DND-41 (cell line): ENCODE results near the gene DNAH3.

Source experiments
- ATAC-seq: fragments of 200-7000 bp; cut with Tn5 transposase; 3 replicates; pipeline ENCODE4 v1.9.1; 2021; ENCODE audit warnings: low read depth; ENCODE audit not compliant: insufficient read depth
- DNase-seq: peaks from one replicate; pipeline ENCODE4 v3.0.0-alpha.2; 2020
- H2AFZ ChIP-seq: 2 replicates; pipeline ENCODE4 v1.6.0; 2012; ENCODE audit warnings: low read depth, low read length
- H3K27ac ChIP-seq: 2 replicates; pipeline ENCODE4 v1.5.1; 2012; ENCODE audit warnings: low read length, inconsistent platforms
- H3K27me3 ChIP-seq: fragments of 200-600 bp; sonication (generic); 2 replicates; pipeline ENCODE4 v1.6.0; 2012; ENCODE audit warnings: low read length, mild to moderate bottlenecking, inconsistent platforms; ENCODE audit not compliant: insufficient read depth, poor library complexity
- H3K36me3 ChIP-seq: 2 replicates; pipeline ENCODE4 v1.5.1; 2012; ENCODE audit warnings: low read length, inconsistent platforms; ENCODE audit not compliant: insufficient read depth
- H3K4me1 ChIP-seq: 2 replicates; pipeline ENCODE4 v1.5.1; 2012; ENCODE audit warnings: mild to moderate bottlenecking, low read length; ENCODE audit not compliant: insufficient read depth
- H3K4me2 ChIP-seq: 2 replicates; pipeline ENCODE4 v1.6.0; 2012; ENCODE audit warnings: mild to moderate bottlenecking, moderate library complexity, low read length, inconsistent platforms; ENCODE audit not compliant: insufficient read depth
- H3K4me3 ChIP-seq, 2 experiments: fragments of 200-600 bp in 1 of 2; shearing (Covaris generic) in 1 of 2; 2 replicates each; pipeline ENCODE4 v1.5.1; 2012 to 2016; ENCODE audit warnings: inconsistent platforms in 2 of 2, low read length in 2 of 2, mild to moderate bottlenecking in 2 of 2, low read depth in 1 of 2, moderate library complexity in 1 of 2
- H3K79me2 ChIP-seq: 2 replicates; pipeline ENCODE4 v1.6.0; 2012; ENCODE audit warnings: low read length, inconsistent platforms; ENCODE audit not compliant: insufficient read depth
- H3K9ac ChIP-seq: 2 replicates; pipeline ENCODE4 v1.6.0; 2012; ENCODE audit warnings: low read depth, mild to moderate bottlenecking, inconsistent platforms, low read length, moderate library complexity
- H3K9me3 ChIP-seq: 2 replicates; pipeline ENCODE4 v1.5.1; 2012; ENCODE audit warnings: low read length, moderate library complexity, mild to moderate bottlenecking, inconsistent platforms; ENCODE audit not compliant: insufficient read depth, severe bottlenecking
- H4K20me1 ChIP-seq: 2 replicates; pipeline ENCODE4 v1.6.0; 2012; ENCODE audit warnings: low read length; ENCODE audit not compliant: insufficient read depth
- EZH2 ChIP-seq: IDR thresholded peaks from 3 replicates; pipeline ENCODE4 v1.6.1; 2012; ENCODE audit warnings: borderline replicate concordance, low read depth, mild to moderate bottlenecking, moderate library complexity, low read length, inconsistent platforms; ENCODE audit not compliant: severe bottlenecking
- TF ChIP-seq, protein P1 (sequence below): IDR thresholded peaks from 2 replicates; pipeline ENCODE4 v1.5.1; 2012; ENCODE audit warnings: borderline replicate concordance, low read length, moderate library complexity, mild to moderate bottlenecking; ENCODE audit not compliant: poor library complexity, severe bottlenecking; ENCODE audit errors: extremely low read depth

DNAH3 gene

DNA sequence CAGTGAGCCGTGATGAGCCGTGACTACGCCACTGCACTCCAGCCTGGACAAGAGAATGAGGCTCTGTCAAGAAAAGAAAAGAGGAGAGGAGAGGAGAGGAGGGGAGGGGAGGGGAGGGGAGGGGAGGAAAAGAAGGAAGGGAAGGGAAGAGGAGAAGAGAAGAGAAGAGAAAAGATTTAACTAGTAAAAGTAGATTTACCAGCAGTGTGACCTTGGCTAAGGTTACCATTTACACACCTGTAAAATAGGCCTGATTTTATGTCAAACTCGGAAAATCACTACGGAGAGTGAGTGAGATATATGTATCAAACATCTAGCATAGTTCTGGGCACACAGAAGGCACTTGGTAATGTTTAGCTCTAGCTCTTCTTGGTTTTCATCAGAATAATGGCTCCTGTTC lies 140.8 kb downstream of the DNAH3 start:
- no peak overlapping the region for H3K27ac ChIP-seq
- peaks cover 6% of the 10 kb centered on the region for H3K27me3 ChIP-seq
- no peak overlapping the region for H3K9ac ChIP-seq
- H3K4me3 ChIP-seq: no peak overlapping the region
- TF ChIP-seq, protein P1, sequence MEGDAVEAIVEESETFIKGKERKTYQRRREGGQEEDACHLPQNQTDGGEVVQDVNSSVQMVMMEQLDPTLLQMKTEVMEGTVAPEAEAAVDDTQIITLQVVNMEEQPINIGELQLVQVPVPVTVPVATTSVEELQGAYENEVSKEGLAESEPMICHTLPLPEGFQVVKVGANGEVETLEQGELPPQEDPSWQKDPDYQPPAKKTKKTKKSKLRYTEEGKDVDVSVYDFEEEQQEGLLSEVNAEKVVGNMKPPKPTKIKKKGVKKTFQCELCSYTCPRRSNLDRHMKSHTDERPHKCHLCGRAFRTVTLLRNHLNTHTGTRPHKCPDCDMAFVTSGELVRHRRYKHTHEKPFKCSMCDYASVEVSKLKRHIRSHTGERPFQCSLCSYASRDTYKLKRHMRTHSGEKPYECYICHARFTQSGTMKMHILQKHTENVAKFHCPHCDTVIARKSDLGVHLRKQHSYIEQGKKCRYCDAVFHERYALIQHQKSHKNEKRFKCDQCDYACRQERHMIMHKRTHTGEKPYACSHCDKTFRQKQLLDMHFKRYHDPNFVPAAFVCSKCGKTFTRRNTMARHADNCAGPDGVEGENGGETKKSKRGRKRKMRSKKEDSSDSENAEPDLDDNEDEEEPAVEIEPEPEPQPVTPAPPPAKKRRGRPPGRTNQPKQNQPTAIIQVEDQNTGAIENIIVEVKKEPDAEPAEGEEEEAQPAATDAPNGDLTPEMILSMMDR: no peak
- no peak for TF ChIP-seq EZH2
- H3K4me1 ChIP-seq: no peaks in the 10 kb centered on the region
- ATAC-seq: no peak
- H4K20me1 ChIP-seq: no peaks in the 10 kb centered on the region
- no peaks in the 10 kb centered on the region for H3K9me3 ChIP-seq
- H3K36me3 ChIP-seq: no peaks in the 10 kb centered on the region
- DNase-seq: no peak
- no peak overlapping the region for H3K4me2 ChIP-seq
- no peak overlapping the region for H2AFZ ChIP-seq
- H3K79me2 ChIP-seq: no peaks in the 10 kb centered on the region

DNA sequence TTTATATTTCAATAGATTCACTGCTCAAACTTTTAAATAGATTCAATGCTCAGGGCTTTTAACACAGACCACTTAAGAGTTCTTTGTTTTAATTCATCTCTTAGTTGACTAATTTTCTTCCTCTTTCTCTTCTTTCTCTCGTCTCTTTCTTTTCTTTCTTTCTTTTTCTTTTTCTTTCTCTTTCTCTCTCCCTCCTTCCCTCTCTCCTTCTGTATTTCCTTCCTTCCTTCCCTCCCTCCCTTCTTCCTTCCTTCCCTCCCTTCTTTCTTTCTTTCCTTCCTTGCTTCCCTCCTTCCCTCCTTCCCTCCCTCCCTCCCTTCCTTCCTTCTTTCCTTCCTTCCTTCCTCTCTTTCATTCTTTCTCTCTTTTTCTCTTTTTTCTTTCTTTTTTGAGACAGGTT lies 145.6 kb downstream of the DNAH3 start:
- Histone ChIP-seq H3K27ac (no peak overlapping the region), H3K4me1 (no peaks in the 10 kb centered on the region), H3K36me3 (no peaks in the 10 kb centered on the region), H3K4me2 (no peak overlapping the region), H3K79me2 (no peaks in the 10 kb centered on the region), H3K9ac (no peak overlapping the region), H2AFZ (no peak overlapping the region), H3K4me3 (no peak overlapping the region), H3K27me3 (peaks cover 6% of the 10 kb centered on the region), H3K9me3 (no peaks in the 10 kb centered on the region), H4K20me1 (no peaks in the 10 kb centered on the region)
- TF ChIP-seq, protein P1: no peak
- TF ChIP-seq EZH2: no peak
- DNase-seq: no peak
- ATAC-seq: no peak

DNA sequence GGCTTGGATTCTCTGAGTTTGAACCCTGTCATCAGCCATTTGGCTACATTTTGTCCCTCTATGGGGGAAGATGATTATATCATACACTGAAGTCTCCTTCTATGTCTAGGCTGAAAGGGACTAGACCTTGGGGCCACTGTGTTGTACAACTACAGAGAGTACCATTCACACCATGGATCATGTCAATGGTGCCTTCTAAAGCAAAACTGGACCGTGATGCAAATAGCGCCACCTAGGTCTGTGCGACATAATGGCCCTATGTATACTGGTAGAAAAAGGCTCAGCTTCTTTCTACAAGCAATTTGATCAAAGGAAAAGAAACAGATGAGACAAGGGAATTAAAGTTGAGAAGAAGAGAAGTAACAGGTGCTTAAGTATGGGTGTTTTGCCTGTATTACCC lies 149.4 kb downstream of the DNAH3 start:
- Histone ChIP-seq H3K36me3 (no peaks in the 10 kb centered on the region), H2AFZ (no peak overlapping the region), H3K9me3 (no peaks in the 10 kb centered on the region), H3K27me3 (peaks cover 4% of the 10 kb centered on the region), H3K79me2 (no peaks in the 10 kb centered on the region), H3K4me2 (no peak overlapping the region), H3K4me1 (no peaks in the 10 kb centered on the region), H4K20me1 (no peaks in the 10 kb centered on the region), H3K27ac (no peak overlapping the region), H3K9ac (no peak overlapping the region), H3K4me3 (no peak overlapping the region)
- DNase-seq (peak; percentile 25), ATAC-seq (no peak)
- TF ChIP-seq, protein P1: peak; percentile 54
- TF ChIP-seq EZH2: no peak

DNA sequence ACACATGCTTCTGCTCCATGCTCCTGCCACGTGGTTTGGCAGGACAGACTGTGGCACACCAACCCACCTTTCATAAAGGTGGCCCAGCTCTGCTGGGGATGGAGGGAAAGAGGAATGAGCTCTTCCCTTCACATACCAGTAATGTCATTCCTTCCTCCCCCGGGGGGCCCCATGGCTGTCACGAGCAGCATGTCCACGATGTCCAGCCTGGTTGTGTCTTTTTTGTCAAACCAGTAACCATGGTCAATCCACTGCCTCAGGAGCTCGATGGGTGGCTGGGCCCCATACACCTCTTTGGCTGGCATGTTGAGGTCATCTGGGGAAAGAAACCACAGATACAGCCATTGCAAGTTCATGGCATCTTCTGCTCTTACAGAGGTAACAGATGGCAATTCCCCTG lies 153.5 kb downstream of the DNAH3 start:
- Histone ChIP-seq H3K4me3 (no peak overlapping the region), H3K79me2 (no peaks in the 10 kb centered on the region), H3K4me1 (no peaks in the 10 kb centered on the region), H3K4me2 (no peak overlapping the region), H3K9me3 (no peaks in the 10 kb centered on the region), H3K36me3 (no peaks in the 10 kb centered on the region), H4K20me1 (no peaks in the 10 kb centered on the region), H2AFZ (no peak overlapping the region), H3K9ac (no peak overlapping the region), H3K27ac (no peak overlapping the region), H3K27me3 (peaks cover 4% of the 10 kb centered on the region)
- TF ChIP-seq, protein P1: no peak
- TF ChIP-seq EZH2: no peak
- no peak for ATAC-seq
- DNase-seq: no peak
